Nephron (organoid): ENCODE results near the gene SYCN.
A peak's percentile ranks its signal among the peaks of the same experiment; 100 is the strongest.

ENCODE experiments used
- H3K27ac Mint-ChIP-seq, 3 experiments: 2 replicates each; pipeline ENCODE4 v1.8.0; 2020; ENCODE audit warnings: mixed read lengths in 3 of 3, mild to moderate bottlenecking in 2 of 3, moderate library complexity in 1 of 3
- H3K27me3 Mint-ChIP-seq: 2 replicates; pipeline ENCODE4 v1.8.0; 2021; ENCODE audit warnings: low read depth, mild to moderate bottlenecking, moderate library complexity, mixed read lengths
- H3K36me3 Mint-ChIP-seq: 2 replicates; pipeline ENCODE4 v1.8.0; 2020; ENCODE audit warnings: low read depth, mixed read lengths
- H3K4me1 Mint-ChIP-seq: 2 replicates; pipeline ENCODE4 v1.8.0; 2020; ENCODE audit warnings: mixed read lengths
- H3K4me3 Mint-ChIP-seq, 3 experiments: 2 replicates each; pipeline ENCODE4 v1.8.0; 2020; ENCODE audit warnings: mild to moderate bottlenecking in 3 of 3, mixed read lengths in 3 of 3, moderate library complexity in 2 of 3
- H3K9me3 Mint-ChIP-seq: 2 replicates; pipeline ENCODE4 v1.8.0; 2020; ENCODE audit warnings: mixed read lengths
- TF ChIP-seq, protein P1 (sequence below), 3 experiments: fragments of 200-600 bp; sonication (generic); IDR thresholded peaks; one replicate each; pipeline ENCODE4 v1.5.0; 2021; ENCODE audit warnings: antibody characterized with exemption in 3 of 3; ENCODE audit not compliant: unreplicated experiment in 3 of 3

SYCN gene

DNA sequence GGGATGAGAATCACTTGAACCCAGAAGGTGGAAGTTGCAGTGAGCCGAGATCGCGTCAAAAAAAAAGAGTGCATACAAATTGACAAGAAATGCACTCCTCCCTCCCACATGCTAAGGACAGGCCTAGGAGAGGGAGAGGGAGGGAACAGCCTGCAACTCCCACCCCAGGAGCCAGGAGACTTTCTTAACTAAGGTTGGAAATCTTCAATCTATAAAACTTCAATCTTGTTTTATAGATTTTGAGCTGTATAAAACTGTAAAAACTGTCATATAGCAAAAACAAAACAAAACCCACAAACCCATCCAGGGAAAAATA is 1.3 kb upstream of the SYCN start:
- Mint-ChIP-seq H3K4me1 (peaks cover 4% of the 10 kb centered on the region), H3K4me3 (no peak overlapping the region), H3K9me3 (no peaks in the 10 kb centered on the region), H3K27ac (no peak overlapping the region), H3K27me3 (peaks cover 38% of the 10 kb centered on the region), H3K36me3 (no peaks in the 10 kb centered on the region)
- TF ChIP-seq, protein P1, sequence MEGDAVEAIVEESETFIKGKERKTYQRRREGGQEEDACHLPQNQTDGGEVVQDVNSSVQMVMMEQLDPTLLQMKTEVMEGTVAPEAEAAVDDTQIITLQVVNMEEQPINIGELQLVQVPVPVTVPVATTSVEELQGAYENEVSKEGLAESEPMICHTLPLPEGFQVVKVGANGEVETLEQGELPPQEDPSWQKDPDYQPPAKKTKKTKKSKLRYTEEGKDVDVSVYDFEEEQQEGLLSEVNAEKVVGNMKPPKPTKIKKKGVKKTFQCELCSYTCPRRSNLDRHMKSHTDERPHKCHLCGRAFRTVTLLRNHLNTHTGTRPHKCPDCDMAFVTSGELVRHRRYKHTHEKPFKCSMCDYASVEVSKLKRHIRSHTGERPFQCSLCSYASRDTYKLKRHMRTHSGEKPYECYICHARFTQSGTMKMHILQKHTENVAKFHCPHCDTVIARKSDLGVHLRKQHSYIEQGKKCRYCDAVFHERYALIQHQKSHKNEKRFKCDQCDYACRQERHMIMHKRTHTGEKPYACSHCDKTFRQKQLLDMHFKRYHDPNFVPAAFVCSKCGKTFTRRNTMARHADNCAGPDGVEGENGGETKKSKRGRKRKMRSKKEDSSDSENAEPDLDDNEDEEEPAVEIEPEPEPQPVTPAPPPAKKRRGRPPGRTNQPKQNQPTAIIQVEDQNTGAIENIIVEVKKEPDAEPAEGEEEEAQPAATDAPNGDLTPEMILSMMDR (IDR thresholded peaks at IDR 0.05; ENCODE audit: unreplicated experiment in 3 of 3) = no peak

DNA sequence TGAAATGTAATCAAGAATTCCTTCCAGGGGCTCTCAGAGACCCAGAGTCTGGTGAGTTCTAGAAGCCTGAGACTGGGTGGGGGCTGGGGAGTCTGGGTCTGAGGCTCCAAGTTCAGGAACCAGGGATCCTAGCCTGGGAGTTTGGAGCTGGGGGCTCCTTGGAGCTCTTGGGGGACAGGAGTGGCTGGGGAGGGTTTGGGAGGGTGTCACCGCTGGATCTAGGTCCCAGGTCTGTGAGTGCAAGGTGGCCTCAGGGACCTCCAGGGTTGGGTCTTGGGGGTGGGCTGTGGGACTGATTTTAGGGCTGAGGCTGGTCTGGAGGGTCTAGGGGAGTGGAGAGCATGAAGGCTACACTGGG is 1.1 kb downstream of the SYCN start:
- TF ChIP-seq, protein P1 (IDR thresholded peaks at IDR 0.05; ENCODE audit: unreplicated experiment in 3 of 3) = no peak
- H3K27me3 Mint-ChIP-seq = peaks cover 52% of the 10 kb centered on the region
- no peaks in the 10 kb centered on the region for H3K36me3 Mint-ChIP-seq
- no peak overlapping the region for H3K27ac Mint-ChIP-seq
- no peak overlapping the region for H3K4me3 Mint-ChIP-seq
- H3K4me1 Mint-ChIP-seq = peaks cover 4% of the 10 kb centered on the region
- H3K9me3 Mint-ChIP-seq = no peaks in the 10 kb centered on the region

DNA sequence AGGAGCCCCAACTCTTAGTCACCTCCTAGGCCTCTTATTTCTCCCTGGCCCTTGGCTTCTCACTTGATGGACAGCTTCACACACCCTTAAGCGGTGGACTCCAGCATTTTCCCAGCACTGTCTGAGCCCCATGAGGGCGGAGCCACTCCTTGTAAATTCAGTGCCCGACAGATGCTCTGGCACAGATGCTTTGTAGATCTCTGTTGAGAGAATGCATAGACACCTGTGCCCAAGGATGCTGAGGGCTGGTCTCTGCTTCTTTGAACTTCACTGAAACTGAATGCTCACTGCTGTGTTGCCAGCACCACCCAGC is 3.3 kb downstream of the SYCN start:
- Mint-ChIP-seq H3K4me3 (no peak overlapping the region), H3K27ac (no peak overlapping the region), H3K9me3 (no peaks in the 10 kb centered on the region), H3K36me3 (no peaks in the 10 kb centered on the region), H3K4me1 (peaks cover 9% of the 10 kb centered on the region), H3K27me3 (peaks cover 71% of the 10 kb centered on the region)
- TF ChIP-seq, protein P1 (IDR thresholded peaks at IDR 0.05; ENCODE audit: unreplicated experiment in 3 of 3) = no peak

DNA sequence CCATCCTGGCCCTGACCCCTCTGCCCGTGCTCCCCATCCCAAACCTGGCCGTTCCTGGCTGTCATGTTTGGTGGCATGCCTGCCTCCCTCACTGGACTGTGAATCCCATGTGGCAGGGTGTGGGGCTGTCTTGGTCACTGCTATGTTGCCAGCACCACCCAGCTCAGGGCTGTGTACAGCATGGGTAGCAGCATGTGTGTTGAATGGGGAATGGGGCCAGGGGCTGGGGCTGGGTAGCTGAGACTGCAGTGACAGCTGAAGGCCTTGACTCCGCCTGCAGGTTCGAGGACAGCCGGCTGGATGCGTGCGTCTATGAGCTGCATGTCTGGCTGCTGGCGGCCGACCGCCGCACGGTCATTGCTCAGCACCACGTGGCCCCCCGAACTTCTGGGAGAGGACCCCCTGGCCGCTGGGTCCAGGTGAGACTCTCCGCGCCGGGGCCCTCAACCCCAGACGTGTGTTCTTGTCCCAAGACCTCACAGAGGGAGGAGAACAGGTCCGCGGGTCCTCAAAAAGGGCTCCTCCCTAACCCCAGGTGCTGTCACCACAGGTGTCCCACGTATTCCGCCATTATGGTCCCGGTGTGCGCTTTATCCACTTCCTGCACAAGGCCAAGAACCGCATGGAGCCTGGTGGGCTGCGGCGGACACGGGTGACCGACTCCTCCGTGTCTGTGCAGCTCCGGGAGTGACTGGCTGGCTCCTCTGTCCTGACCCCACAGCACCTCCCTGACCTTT is 3.8 kb downstream of the SYCN start:
- Mint-ChIP-seq H3K36me3 (no peaks in the 10 kb centered on the region), H3K4me1 (peaks cover 9% of the 10 kb centered on the region), H3K27me3 (peaks cover 71% of the 10 kb centered on the region), H3K9me3 (no peaks in the 10 kb centered on the region), H3K4me3 (no peak overlapping the region), H3K27ac (no peak overlapping the region)
- TF ChIP-seq, protein P1 (IDR thresholded peaks at IDR 0.05; ENCODE audit: unreplicated experiment in 3 of 3) = no peak

DNA sequence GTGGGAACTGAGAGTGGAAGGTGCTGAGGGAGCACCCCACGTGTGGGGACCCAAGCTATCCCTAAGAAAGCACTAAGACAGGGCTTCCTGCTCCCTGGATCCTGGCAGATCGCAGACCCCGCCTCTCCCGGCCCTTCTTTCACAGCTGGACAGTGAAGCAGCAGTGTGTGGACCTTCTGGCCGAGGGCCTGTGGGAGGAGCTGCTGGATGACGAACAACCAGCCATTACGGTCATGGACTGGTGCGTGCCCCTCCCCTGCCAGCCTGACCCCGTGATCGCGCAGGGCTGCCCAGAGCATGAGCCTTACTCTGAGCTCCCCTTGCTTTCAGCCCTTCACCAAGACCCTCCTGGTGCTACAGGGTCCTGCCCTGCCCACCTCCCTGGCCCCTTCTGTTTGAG is 5.0 kb downstream of the SYCN start:
- no peaks in the 10 kb centered on the region for H3K36me3 Mint-ChIP-seq
- no peak overlapping the region for H3K27ac Mint-ChIP-seq
- TF ChIP-seq, protein P1 (IDR thresholded peaks at IDR 0.05; ENCODE audit: unreplicated experiment in 3 of 3) = no peak
- H3K4me3 Mint-ChIP-seq = no peak overlapping the region
- no peaks in the 10 kb centered on the region for H3K9me3 Mint-ChIP-seq
- peaks cover 74% of the 10 kb centered on the region for H3K27me3 Mint-ChIP-seq
- H3K4me1 Mint-ChIP-seq = peaks cover 5% of the 10 kb centered on the region

DNA sequence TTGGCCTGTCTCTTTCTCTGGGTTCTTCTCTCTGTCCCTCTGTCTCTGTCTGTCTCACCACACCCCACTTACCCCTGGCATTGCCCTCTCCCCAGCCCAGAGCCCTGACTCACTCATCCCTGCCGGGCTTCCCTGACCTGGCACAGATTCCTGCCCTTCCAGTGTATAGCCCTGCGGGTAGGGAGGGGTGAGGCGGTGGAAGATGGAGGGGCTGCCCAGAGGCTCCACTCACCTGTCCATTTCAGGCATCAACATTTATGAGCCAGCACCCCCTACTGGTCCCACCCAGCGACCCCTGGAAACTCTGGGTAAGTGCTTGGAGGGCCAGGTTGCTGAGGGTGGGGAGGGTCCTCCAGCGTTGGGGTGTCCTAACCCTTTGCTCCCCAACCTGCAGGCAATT is 6.3 kb downstream of the SYCN start:
- H3K27me3 Mint-ChIP-seq = peaks cover 71% of the 10 kb centered on the region
- no peak overlapping the region for H3K27ac Mint-ChIP-seq
- peaks cover 5% of the 10 kb centered on the region for H3K4me1 Mint-ChIP-seq
- peak overlapping the region in 1 of 3 experiments; percentile 55 for H3K4me3 Mint-ChIP-seq
- H3K36me3 Mint-ChIP-seq = no peaks in the 10 kb centered on the region
- TF ChIP-seq, protein P1 (IDR thresholded peaks at IDR 0.05; ENCODE audit: unreplicated experiment in 3 of 3) = no peak
- no peaks in the 10 kb centered on the region for H3K9me3 Mint-ChIP-seq
